CD14-positive monocyte (primary cell): ENCODE data around the gene TM2D1. TPM values are rescaled to one million over a fixed set of nuclear protein-coding genes. Genes with fewer than 3 reads are reported as not detected.

Experiments
- DNase-seq, 3 donors: peaks; one replicate each; pipeline ENCODE4 v3.0.0-alpha.2; 2011 to 2022
- H2AFZ ChIP-seq: 2 replicates; pipeline ENCODE4 v1.6.0; 2012; ENCODE audit warnings: mild to moderate bottlenecking, low read depth, low read length, inconsistent platforms; ENCODE audit not compliant: insufficient read depth, poor library complexity, severe bottlenecking
- H3K27ac ChIP-seq, 2 donors: 1 replicate in 1 of 2; 2 replicates in 1 of 2; pipeline ENCODE4 v1.5.1; 2012 to 2013; ENCODE audit warnings: low read length in 2 of 2, control low read depth in 1 of 2, inconsistent platforms in 1 of 2, low read depth in 1 of 2, mild to moderate bottlenecking in 1 of 2
- H3K27me3 ChIP-seq, 2 donors: one replicate each; pipeline versions ENCODE4 v1.6.0 to v1.6.1; 2011 to 2013; ENCODE audit warnings: low read length in 2 of 2; ENCODE audit not compliant: control insufficient read depth in 2 of 2, insufficient read depth in 2 of 2
- H3K36me3 ChIP-seq, 2 donors: replicated peaks in 1 of 2; 1 replicate in 1 of 2; 2 replicates in 1 of 2; pipeline versions ENCODE4 v1.5.1 to v1.6.1; 2012 to 2013; ENCODE audit warnings: low read length in 2 of 2, control low read depth in 1 of 2, inconsistent platforms in 1 of 2, mild to moderate bottlenecking in 1 of 2; ENCODE audit not compliant: insufficient read depth in 2 of 2, control insufficient read depth in 1 of 2
- H3K4me1 ChIP-seq, 2 donors: 1 replicate in 1 of 2; 2 replicates in 1 of 2; pipeline versions ENCODE4 v1.5.1 to v1.6.1; 2012 to 2013; ENCODE audit warnings: low read length in 2 of 2, control low read depth in 1 of 2, inconsistent platforms in 1 of 2, mild to moderate bottlenecking in 1 of 2, moderate library complexity in 1 of 2; ENCODE audit not compliant: insufficient read depth in 2 of 2, control insufficient read depth in 1 of 2
- H3K4me2 ChIP-seq: replicated peaks from 2 replicates; pipeline ENCODE3; 2012; ENCODE audit warnings: low read length, moderate library complexity, mild to moderate bottlenecking; ENCODE audit not compliant: poor library complexity, severe bottlenecking; ENCODE audit errors: extremely low read depth
- H3K4me3 ChIP-seq, 3 experiments: fragments of 200-600 bp in 1 of 3; sonication (generic) in 1 of 3; replicated peaks in 1 of 3; 1 replicate in 2 of 3; 2 replicates in 1 of 3; pipeline ENCODE4 v1.5.1; 2011 to 2013; ENCODE audit warnings: low read length in 3 of 3, mild to moderate bottlenecking in 3 of 3, control low read depth in 2 of 3, low read depth in 2 of 3, inconsistent platforms in 1 of 3, moderate library complexity in 1 of 3
- H3K79me2 ChIP-seq: 2 replicates; pipeline ENCODE4 v1.6.0; 2012; ENCODE audit warnings: mild to moderate bottlenecking, control low read depth, inconsistent platforms, low read length, moderate library complexity; ENCODE audit not compliant: insufficient read depth
- H3K9ac ChIP-seq: 2 replicates; pipeline ENCODE4 v1.6.0; 2017; ENCODE audit warnings: low read length, mild to moderate bottlenecking; ENCODE audit not compliant: insufficient read depth, poor library complexity, severe bottlenecking
- H3K9me3 ChIP-seq, 2 donors: replicated peaks in 1 of 2; 1 replicate in 1 of 2; 2 replicates in 1 of 2; pipeline versions ENCODE4 v1.5.1 to v1.6.1; 2012 to 2013; ENCODE audit warnings: low read length in 2 of 2, control low read depth in 1 of 2; ENCODE audit not compliant: control insufficient read depth in 1 of 2, insufficient read depth in 1 of 2
- H4K20me1 ChIP-seq: 2 replicates; pipeline ENCODE4 v1.6.0; 2012; ENCODE audit warnings: mild to moderate bottlenecking, low read length, control low read depth, moderate library complexity; ENCODE audit not compliant: insufficient read depth
- H3K27ac Mint-ChIP-seq, 7 donors: one replicate each; pipeline ENCODE4 v1.8.0; 2020; ENCODE audit warnings: mild to moderate bottlenecking in 7 of 7, mixed read lengths in 7 of 7, moderate library complexity in 6 of 7, inconsistent platforms in 2 of 7
- H3K27me3 Mint-ChIP-seq, 3 donors: one replicate each; pipeline ENCODE4 v1.8.0; 2021 to 2022; ENCODE audit warnings: low read depth in 3 of 3, mild to moderate bottlenecking in 3 of 3, mixed read lengths in 3 of 3, moderate library complexity in 3 of 3, inconsistent platforms in 1 of 3
- H3K36me3 Mint-ChIP-seq, 2 donors: one replicate each; pipeline ENCODE4 v1.8.0; 2020; ENCODE audit warnings: mixed read lengths in 2 of 2, inconsistent platforms in 1 of 2, mild to moderate bottlenecking in 1 of 2
- H3K4me1 Mint-ChIP-seq: one replicate; pipeline ENCODE4 v1.8.0; 2020; ENCODE audit warnings: mild to moderate bottlenecking, mixed read lengths
- H3K4me3 Mint-ChIP-seq, 2 donors: one replicate each; pipeline ENCODE4 v1.8.0; 2020; ENCODE audit warnings: mild to moderate bottlenecking in 2 of 2, mixed read lengths in 2 of 2, moderate library complexity in 1 of 2
- H3K9me3 Mint-ChIP-seq, 7 donors: one replicate each; pipeline ENCODE4 v1.8.0; 2020 to 2022; ENCODE audit warnings: mixed read lengths in 7 of 7, mild to moderate bottlenecking in 6 of 7, moderate library complexity in 6 of 7, inconsistent platforms in 2 of 7
- CTCF ChIP-seq: fragments of 200-600 bp; IDR thresholded peaks from one replicate; pipeline ENCODE4 v1.8.0; 2022; ENCODE audit warnings: antibody characterized with exemption, mild to moderate bottlenecking
- WGBS: methylation state at CpG from one replicate; pipeline ENCODE4 v1.1.5; 2013; ENCODE audit warnings: missing lambda C conversion rate; ENCODE audit not compliant: insufficient coverage; 5-methylcytosine and 5-hydroxymethylcytosine counted together
- intact Hi-C, 2 donors: fragments of 100-400 bp; cut with micrococcal nuclease; formaldehyde crosslinking; loops; one replicate each; pipeline versions ENCODE4 v1.15.0 to v1.15.1; 2023
- polyA plus RNA-seq, 3 donors: library from polyadenylated mRNA; depleted of rRNA in 1 of 3; unstranded in 2 of 3; stranded (reverse) in 1 of 3; fragments of 300-500 nt in 2 of 3; fragments of >200 nt in 1 of 3; fragmentation: Illumina TruSeq in 2 of 3; gene quantifications; 1 replicate in 2 of 3; 2 replicates in 1 of 3; pipeline ENCODE4 v1.2.3, GENCODE V29; 2012 to 2021

The TM2D1 gene
- polyA plus RNA-seq, 3 donors: 32.6 to 46.6 (median 41.8) TPM

- WGBS: no CpG with 5 or more reads among the region's 3 CpGs
- H3K36me3 ChIP-seq: no peaks in the 10 kb centered on the region
Measured at GRCh38 chr1:61636814-61637213, 88.1 kb downstream of the TM2D1 start.

GRCh38 chr1:61636376-61636775 is 88.6 kb downstream of the TM2D1 start:
- Mint-ChIP-seq H3K36me3 (peaks cover 0 to 2% of the 10 kb centered on the region in 2 donors), H3K4me1 (peaks cover 29% of the 10 kb centered on the region), H3K4me3 (peak overlapping the region in 1 of 2 donors; percentile 56), H3K27ac (no peak overlapping the region), H3K27me3 (peaks cover 0 to 5% (median 2%) of the 10 kb centered on the region in 3 donors), H3K9me3 (no peaks in the 10 kb centered on the region)
- Histone ChIP-seq H3K4me1 (peaks cover 7 to 31% of the 10 kb centered on the region in 2 donors), H3K4me2 (peak overlapping the region; percentile 43), H3K9ac (no peak overlapping the region), H3K9me3 (no peaks in the 10 kb centered on the region), H3K36me3 (no peaks in the 10 kb centered on the region), H2AFZ (no peak overlapping the region), H3K27ac (no peak overlapping the region), H4K20me1 (no peaks in the 10 kb centered on the region), H3K27me3 (no peaks in the 10 kb centered on the region), H3K79me2 (no peaks in the 10 kb centered on the region), H3K4me3 (peak overlapping the region in 1 of 3 experiments; percentile 26)
- intact Hi-C loops: no loop called here
- 7% methylated on average over 2 of the region's 4 CpGs for WGBS
- DNase-seq: peak in 1 of 3 donors; percentile 12
- no peak for TF ChIP-seq CTCF

More at GRCh38 chr1:61636814-61637213, 88.1 kb downstream of the TM2D1 start:
- H3K9me3 Mint-ChIP-seq: no peaks in the 10 kb centered on the region
- Histone ChIP-seq H3K4me1 (peaks cover 9 to 33% of the 10 kb centered on the region in 2 donors), H3K27ac (no peak overlapping the region), H3K4me3 (peak overlapping the region in 1 of 3 experiments; percentile 26), H2AFZ (no peak overlapping the region), H3K9ac (no peak overlapping the region), H3K9me3 (no peaks in the 10 kb centered on the region), H4K20me1 (no peaks in the 10 kb centered on the region), H3K27me3 (no peaks in the 10 kb centered on the region), H3K4me2 (peak overlapping the region; percentile 43), H3K79me2 (no peaks in the 10 kb centered on the region)
- no peak for TF ChIP-seq CTCF
- intact Hi-C loops: no loop called here
- H3K27ac Mint-ChIP-seq: no peak overlapping the region
- peaks cover 0 to 5% (median 2%) of the 10 kb centered on the region in 3 donors for H3K27me3 Mint-ChIP-seq
- peak overlapping the region in 1 of 2 donors; percentile 56 for H3K4me3 Mint-ChIP-seq
- peaks cover 0 to 2% of the 10 kb centered on the region in 2 donors for H3K36me3 Mint-ChIP-seq
- DNase-seq: no peak
- peaks cover 34% of the 10 kb centered on the region for H3K4me1 Mint-ChIP-seq
